Aorta (tissue), 5 donors: Measurements from ENCODE around the gene UGT1A7. TPM values are rescaled to one million over a fixed set of nuclear protein-coding genes. Genes with fewer than 3 reads are reported as not detected.
"Not testable (repeated sequence)": the region's sequence is repeated elsewhere in the genome, so short reads cannot be mapped to it uniquely, and the experiment has no call there.

Experiments
- ATAC-seq: fragments of 200-7000 bp; cut with Tn5 transposase; one replicate; pipeline ENCODE4 v1.9.1; 2022; ENCODE audit warnings: moderate library complexity; ENCODE audit not compliant: low FRiP score
- DNase-seq, 2 donors: peaks; one replicate each; pipeline ENCODE4 v3.0.0-alpha.2; 2020
- H3K27ac ChIP-seq, 2 donors: one replicate each; pipeline ENCODE4 v1.5.1; 2013; ENCODE audit warnings: low read length in 2 of 2, mild to moderate bottlenecking in 2 of 2, moderate library complexity in 2 of 2, control low read depth in 1 of 2, inconsistent platforms in 1 of 2, low read depth in 1 of 2
- H3K27me3 ChIP-seq, 2 donors: one replicate each; pipeline ENCODE4 v1.6.1; 2013; ENCODE audit warnings: control low read depth in 1 of 2, low read length in 1 of 2, mild to moderate bottlenecking in 1 of 2, moderate library complexity in 1 of 2; ENCODE audit not compliant: insufficient read depth in 2 of 2, control insufficient read depth in 1 of 2
- H3K36me3 ChIP-seq, 2 donors: one replicate each; pipeline ENCODE4 v1.6.1; 2013; ENCODE audit warnings: control low read depth in 1 of 2, low read length in 1 of 2, mild to moderate bottlenecking in 1 of 2; ENCODE audit not compliant: insufficient read depth in 2 of 2, control insufficient read depth in 1 of 2
- H3K4me1 ChIP-seq, 2 donors: one replicate each; pipeline ENCODE4 v1.6.1; 2013; ENCODE audit warnings: low read length in 2 of 2, control low read depth in 1 of 2, mild to moderate bottlenecking in 1 of 2, moderate library complexity in 1 of 2; ENCODE audit not compliant: insufficient read depth in 2 of 2, control insufficient read depth in 1 of 2
- H3K4me3 ChIP-seq, 2 donors: one replicate each; pipeline ENCODE4 v1.5.1; 2013; ENCODE audit warnings: low read length in 2 of 2, control low read depth in 1 of 2, mild to moderate bottlenecking in 1 of 2
- H3K9me3 ChIP-seq: one replicate; pipeline ENCODE4 v1.6.1; 2013; ENCODE audit warnings: mild to moderate bottlenecking, low read length; ENCODE audit not compliant: control insufficient read depth
- WGBS, 2 donors: extraction: QIAGEN DNeasy Blood & Tissue Kit; methylation state at CpG; one replicate each; pipeline ENCODE4 v1.1.7; 2013; 5-methylcytosine and 5-hydroxymethylcytosine counted together
- intact Hi-C, 2 donors: fragments of 100-400 bp; cut with DNase I; formaldehyde crosslinking; loops; one replicate each; pipeline versions ENCODE4 v1.14.2 to v1.15.0; 2022
- polyA plus RNA-seq, 2 donors: library from polyadenylated mRNA; stranded (reverse); fragments of 200-250 nt; gene quantifications; one replicate each; pipeline ENCODE4 v1.2.3, GENCODE V29; 2013
- total RNA-seq, 2 donors: library from RNA; stranded (reverse); fragmentation: NEBNext Ultra II Directional; extraction: Animal tissue kit (Norgen Biotek cat#: 25700); gene quantifications; one replicate each; pipeline ENCODE4 v1.2.1, GENCODE V29; 2021
- donor health status: healthy with polysubstance abuse.
- donor health status: Bipolar disorder and iron deficiency.
- donor health status: DM: no; HTN: no; CAD: no.
- donor health status: DM: no; HTN: no; CAD: no.
- donor health status: DM: yes; HTN: yes; CAD: no.

The UGT1A7 gene
- total and polyA plus RNA-seq, 4 donors: 0.05 to 1.8 TPM; not detected in 2

GRCh38 chr2:233700842-233701241, 19.1 kb downstream of the UGT1A7 start:
- ATAC-seq, H3K27me3 ChIP-seq, H3K36me3 ChIP-seq, DNase-seq, H3K27ac ChIP-seq, H3K4me3 ChIP-seq, H3K9me3 ChIP-seq, H3K4me1 ChIP-seq: not testable (repeated sequence)
- WGBS, 2 donors: 91 to 95% methylated on average over 5 of the region's 5 CpGs
- intact Hi-C loops: loop anchor here in 1 of 2 donors (10.0 kb wide), 1 partner anchor 216 kb away; no protein-coding TSS in a partner anchor

GRCh38 chr2:233702238-233702637, 20.5 kb downstream of the UGT1A7 start:
- no peak for ATAC-seq
- Histone ChIP-seq H3K9me3 (peaks cover 1% of the 10 kb centered on the region), H3K4me3 (no peak overlapping the region), H3K27ac (no peak overlapping the region), H3K27me3 (no peaks in the 10 kb centered on the region), H3K36me3 (no peaks in the 10 kb centered on the region), H3K4me1 (no peaks in the 10 kb centered on the region)
- DNase-seq: no peak
- WGBS, 2 donors: 47 to 49% methylated on average over 3 of the region's 3 CpGs
- intact Hi-C loops: loop anchor here in 1 of 2 donors (10.0 kb wide), 1 partner anchor 217 kb away; no protein-coding TSS in a partner anchor

- Histone ChIP-seq H3K9me3 (no peaks in the 10 kb centered on the region), H3K27me3 (no peaks in the 10 kb centered on the region), H3K36me3 (no peaks in the 10 kb centered on the region), H3K27ac (peak overlapping the region in 1 of 2 donors; percentile 34), H3K4me3 (no peak overlapping the region), H3K4me1 (no peaks in the 10 kb centered on the region)
- WGBS, 2 donors: 39 to 47% methylated on average over 4 of the region's 4 CpGs
- no peak for DNase-seq
- intact Hi-C loops: loop anchor here in 1 of 2 donors (10.0 kb wide), 1 partner anchor 221 kb away; no protein-coding TSS in a partner anchor
- no peak for ATAC-seq
These were observed 24.3 kb downstream of the UGT1A7 start for GRCh38 chr2:233705911-233706506.

- Histone ChIP-seq H3K4me1 (no peaks in the 10 kb centered on the region), H3K4me3 (no peak overlapping the region), H3K9me3 (no peaks in the 10 kb centered on the region), H3K36me3 (no peaks in the 10 kb centered on the region), H3K27me3 (no peaks in the 10 kb centered on the region), H3K27ac (no peak overlapping the region)
- no peak for ATAC-seq
- DNase-seq: no peak
- intact Hi-C loops: loop anchor here in 1 of 2 donors (10.0 kb wide), 1 partner anchor 222 kb away; no protein-coding TSS in a partner anchor
- WGBS, 2 donors: 26 to 54% methylated on average over 1 of the region's 1 CpG
These were observed 25.0 kb downstream of the UGT1A7 start for GRCh38 chr2:233706720-233707119.

GRCh38 chr2:233707940-233708644, 26.4 kb downstream of the UGT1A7 start:
- H3K27ac ChIP-seq: no peak overlapping the region
- 68 to 73% methylated on average over 10 of the region's 10 CpGs for WGBS, 2 donors

GRCh38 chr2:233708942-233709341, 27.2 kb downstream of the UGT1A7 start:
- no peak overlapping the region for H3K27ac ChIP-seq
- 84 to 92% methylated on average over 5 of the region's 5 CpGs for WGBS, 2 donors
- H3K27me3 ChIP-seq: no peaks in the 10 kb centered on the region
- DNase-seq (no peak), ATAC-seq (no peak)
- H3K4me1 ChIP-seq: no peaks in the 10 kb centered on the region
- intact Hi-C loops: loop anchor here in 1 of 2 donors (10.0 kb wide), 1 partner anchor 224 kb away; no protein-coding TSS in a partner anchor
- no peaks in the 10 kb centered on the region for H3K36me3 ChIP-seq
- H3K4me3 ChIP-seq: no peak overlapping the region
- H3K9me3 ChIP-seq: no peaks in the 10 kb centered on the region

More at GRCh38 chr2:233707940-233708644, 26.4 kb downstream of the UGT1A7 start:
- Histone ChIP-seq H3K27me3 (no peaks in the 10 kb centered on the region), H3K4me1 (no peaks in the 10 kb centered on the region), H3K4me3 (no peak overlapping the region), H3K36me3 (no peaks in the 10 kb centered on the region), H3K9me3 (no peaks in the 10 kb centered on the region)
- ATAC-seq: no peak
- intact Hi-C loops: loop anchor here in 1 of 2 donors (10.0 kb wide), 1 partner anchor 223 kb away; no protein-coding TSS in a partner anchor
- DNase-seq: no peak

GRCh38 chr2:233711312-233712008, 29.8 kb downstream of the UGT1A7 start:
- ATAC-seq: peak; percentile 70
- DNase-seq: peak; percentile 79 to 90
- no peaks in the 10 kb centered on the region for H3K4me1 ChIP-seq

GRCh38 chr2:233712611-233713261, 31.0 kb downstream of the UGT1A7 start, which contains the start of gene UGT1A5:
Gene UGT1A5 (plus strand): TSS chr2:233712907. CDS start chr2:233712992, 85 bp downstream.
- no peak within 1 kb of the TSS for H3K27ac ChIP-seq
- 86% methylated on average over 14 of the region's 14 CpGs for WGBS, 2 donors
- no peaks in the 10 kb centered on the region for H3K36me3 ChIP-seq
- H3K4me3 ChIP-seq: no peak within 1 kb of the TSS
- ATAC-seq: no peak
- no peaks in the 10 kb centered on the region for H3K9me3 ChIP-seq
- H3K27me3 ChIP-seq: no peaks in the 10 kb centered on the region
- no peak for DNase-seq
- intact Hi-C loops: loop anchor here in 1 of 2 donors (5.0 kb wide), 1 partner anchor 145 kb away; the partner anchor contains the start of gene USP40
- no peaks in the 10 kb centered on the region for H3K4me1 ChIP-seq

More at GRCh38 chr2:233711312-233712008, 29.8 kb downstream of the UGT1A7 start:
- Histone ChIP-seq H3K27ac (no peak overlapping the region), H3K9me3 (no peaks in the 10 kb centered on the region), H3K27me3 (no peaks in the 10 kb centered on the region), H3K4me3 (no peak overlapping the region), H3K36me3 (no peaks in the 10 kb centered on the region)
- 38 to 44% methylated on average over 11 of the region's 11 CpGs for WGBS, 2 donors
- intact Hi-C loops: loop anchor here in 1 of 2 donors (5.0 kb wide), 1 partner anchor 144 kb away; the partner anchor contains the start of gene USP40
